ENCODE data around the gene TENT5A.

DNA sequence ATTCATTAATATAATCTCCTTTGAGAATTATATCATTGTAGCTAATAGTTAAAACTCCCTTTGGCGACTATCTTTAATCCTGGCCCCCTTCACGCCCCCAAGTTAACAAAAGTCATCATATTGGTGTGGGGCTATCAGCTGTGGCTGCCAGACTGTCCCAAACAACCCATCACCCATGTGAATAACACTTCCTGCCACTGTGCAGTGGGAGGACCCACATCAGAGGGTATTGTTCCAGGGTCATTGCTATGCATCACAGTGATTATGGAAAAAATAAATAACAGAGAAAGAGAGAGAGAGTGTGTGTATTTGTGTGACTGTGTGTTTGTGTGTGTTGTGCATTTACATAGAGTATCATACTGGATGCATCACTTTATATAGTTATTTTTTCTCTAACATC is 39.3 kb upstream of the TENT5A start:
- TF ChIP-seq CTCF (IDR thresholded peaks at IDR 0.05) = no peak
- no peak for TF ChIP-seq POLR2A (IDR thresholded peaks at IDR 0.05)

Measured in esophagus squamous epithelium (tissue), 4 donors.